Kasumi-1 (cell line): ENCODE results near the gene CEP112.

Source experiments
- DNase-seq, 2 experiments: peaks; one replicate each; lab custom pipeline; 2025; lab: John Stamatoyannopoulos, UW

CEP112 gene

DNA sequence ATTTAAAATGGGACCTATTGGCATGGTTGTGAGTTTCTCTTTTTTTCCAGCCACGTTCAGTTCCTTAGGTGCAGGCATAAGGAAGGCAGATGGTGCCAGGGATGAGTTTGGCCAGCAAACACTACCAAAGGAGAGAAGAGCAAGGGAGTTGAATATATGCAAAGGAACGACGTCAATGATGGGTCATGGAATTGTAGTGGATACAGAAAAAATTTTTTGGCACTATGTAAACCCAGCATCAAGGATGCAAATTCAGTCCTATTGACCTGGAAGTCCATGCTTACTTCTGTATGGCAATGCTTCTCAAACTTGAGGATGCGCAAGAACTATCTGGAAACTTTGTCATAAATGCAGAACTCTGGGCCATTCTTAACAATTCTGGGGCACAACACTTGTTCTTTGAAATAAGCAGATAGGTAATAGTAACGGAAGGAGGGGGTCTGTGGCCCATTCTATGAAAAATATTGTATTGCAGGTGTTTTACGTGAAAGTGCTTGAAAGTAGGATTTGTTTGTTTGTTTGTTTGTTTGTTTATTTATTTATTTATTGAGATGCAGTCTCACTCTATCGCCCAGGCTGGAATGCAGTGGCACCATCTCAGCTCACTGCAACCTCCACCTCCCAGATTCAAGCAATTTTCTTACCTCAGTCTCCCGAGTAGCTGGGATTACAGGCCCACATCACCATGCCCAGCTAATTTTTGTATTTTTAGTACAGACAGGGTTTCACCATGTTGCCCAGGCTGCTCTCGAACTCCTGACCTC is 19.3 kb upstream of the CEP112 start:
- no peak for DNase-seq

GRCh38 chr17:66210208-66210574 is 18.3 kb upstream of the CEP112 start:
- no peak for DNase-seq

- no peak for DNase-seq
These were observed 16.0 kb upstream of the CEP112 start for GRCh38 chr17:66207936-66208335.

DNA sequence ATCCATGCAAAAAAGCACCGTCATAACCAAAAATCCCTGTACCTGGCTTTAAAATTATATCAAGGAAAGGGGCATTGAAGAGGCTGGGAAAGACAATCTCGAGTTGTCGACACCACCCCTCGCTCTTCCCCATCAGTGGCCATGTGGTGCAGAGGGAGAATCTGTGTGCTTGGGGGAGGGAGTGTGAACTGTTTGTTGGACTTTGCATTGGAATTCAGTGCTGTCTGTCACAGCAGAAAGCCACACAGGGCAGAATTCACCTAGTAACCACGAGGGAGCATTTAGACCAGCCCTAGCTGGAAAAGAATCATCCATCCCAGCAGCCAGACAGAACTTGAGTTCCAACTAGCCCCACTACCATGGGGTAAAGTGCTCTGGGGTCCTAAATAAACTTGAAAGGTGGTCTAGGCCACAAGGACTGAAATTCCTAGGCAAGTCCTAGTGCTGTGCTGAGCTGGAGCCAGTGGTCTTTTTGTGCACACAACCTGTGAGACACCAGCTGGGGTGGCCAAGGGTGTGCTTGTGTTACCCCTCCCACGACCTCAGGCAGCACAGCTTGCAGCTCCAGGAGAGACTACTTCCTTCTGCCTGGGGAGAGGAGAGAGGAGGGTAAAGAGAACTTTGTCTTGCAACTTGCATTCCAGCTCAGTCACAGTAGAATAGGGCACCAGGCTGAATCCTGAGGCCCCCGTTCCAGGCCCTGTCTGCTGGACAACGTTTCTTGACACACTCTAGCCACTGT is 11.5 kb upstream of the CEP112 start:
- peak in 1 of 2 experiments; percentile 16 for DNase-seq

DNA sequence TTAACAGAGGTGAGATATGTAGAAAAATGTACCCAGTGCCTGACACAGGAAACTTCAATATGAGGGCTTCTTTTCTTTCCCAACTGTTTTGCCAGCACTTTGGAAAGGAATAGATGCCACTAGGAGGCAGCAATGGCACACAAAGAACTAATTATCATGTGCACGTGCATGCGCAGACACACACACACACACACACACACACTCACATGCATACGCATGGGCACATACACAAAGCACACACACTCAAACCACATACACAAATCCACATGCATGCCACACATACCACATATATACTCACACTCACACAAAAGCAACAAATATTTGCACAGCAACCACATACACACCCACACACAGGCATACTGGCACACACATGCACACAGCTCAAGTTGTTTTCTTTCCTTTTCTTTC is 8.8 kb upstream of the CEP112 start:
- DNase-seq, result peak; percentile 87 to 89

GRCh38 chr17:66198242-66198641 is 6.3 kb upstream of the CEP112 start:
- no peak for DNase-seq

DNA sequence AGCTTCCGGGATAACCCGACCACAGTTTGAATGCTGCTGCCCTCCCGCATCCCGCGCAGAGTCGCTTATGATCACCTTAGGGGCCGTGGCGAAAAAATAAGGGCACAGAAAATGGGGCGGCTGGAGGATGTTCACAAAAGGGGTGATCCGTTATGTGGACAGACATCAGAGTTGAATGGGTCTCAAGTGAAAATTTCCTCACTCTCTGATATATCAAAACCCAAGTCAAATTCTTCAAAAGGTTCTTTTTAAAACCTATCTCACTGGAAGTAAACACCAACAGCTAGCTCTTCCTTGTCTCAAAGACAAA is 400 bp upstream of the CEP112 start:
- peak in 1 of 2 experiments; percentile 36 for DNase-seq

DNA sequence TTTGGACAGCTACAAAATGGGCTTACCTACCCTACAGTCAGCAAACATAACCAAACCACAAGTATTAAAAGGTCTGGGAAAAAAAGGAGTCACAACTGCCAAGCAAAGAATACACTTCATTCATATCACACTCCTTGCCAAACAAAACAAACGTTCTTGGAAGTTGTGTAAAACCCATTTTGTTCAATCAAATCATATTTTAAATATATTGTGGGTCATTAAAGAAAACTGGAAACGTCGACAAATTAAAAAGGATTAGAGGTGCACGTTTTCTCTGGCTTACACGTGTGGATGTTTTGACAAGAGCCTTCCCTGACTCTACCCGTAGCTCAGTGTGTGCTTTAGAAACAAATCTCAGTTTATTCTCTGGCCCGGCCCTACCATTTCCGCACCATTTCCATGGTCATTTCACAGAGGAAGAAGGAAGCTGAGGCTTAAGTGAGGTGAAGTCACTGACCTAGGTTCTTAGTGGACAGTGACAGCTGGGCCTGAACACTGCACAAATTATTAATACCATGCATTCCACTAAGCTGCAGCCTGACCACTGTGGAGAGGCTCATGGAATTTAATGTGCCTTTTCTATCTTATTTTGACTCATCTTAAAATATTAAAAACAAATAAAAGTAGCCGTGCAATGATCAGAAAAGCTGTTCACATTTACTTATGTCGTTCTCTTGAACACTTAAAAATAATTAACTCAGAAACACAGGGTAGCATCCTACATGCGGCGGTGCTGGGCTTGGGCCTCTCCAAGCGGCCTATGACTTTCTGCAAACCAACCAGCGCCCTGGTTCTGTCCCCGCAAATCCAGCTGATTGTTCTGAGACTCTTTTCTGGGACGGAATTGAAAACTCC is 968 bp downstream of the CEP112 start:
- no peak for DNase-seq

- no peak for DNase-seq
These were observed 4.2 kb downstream of the CEP112 start for GRCh38 chr17:66187718-66188117.

DNA sequence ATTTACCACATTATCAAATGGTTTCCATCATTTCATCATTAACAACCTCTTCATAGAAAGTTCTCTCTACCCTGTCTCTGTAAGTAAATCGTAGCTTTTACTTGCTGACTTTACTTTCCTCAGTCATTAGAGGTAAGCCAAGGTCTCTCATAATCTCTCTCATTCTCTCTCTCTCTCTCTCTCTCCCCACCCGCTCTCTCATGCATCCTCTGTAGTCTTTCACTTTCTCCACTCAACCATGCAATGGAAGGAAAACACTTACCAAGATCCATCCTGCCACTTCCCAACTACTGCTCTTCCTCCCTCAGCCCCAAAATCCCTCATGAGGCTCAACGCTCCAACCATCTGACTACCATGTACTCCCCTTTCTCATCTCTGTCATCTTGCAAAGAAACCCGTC is 6.1 kb downstream of the CEP112 start:
- DNase-seq, result no peak

DNA sequence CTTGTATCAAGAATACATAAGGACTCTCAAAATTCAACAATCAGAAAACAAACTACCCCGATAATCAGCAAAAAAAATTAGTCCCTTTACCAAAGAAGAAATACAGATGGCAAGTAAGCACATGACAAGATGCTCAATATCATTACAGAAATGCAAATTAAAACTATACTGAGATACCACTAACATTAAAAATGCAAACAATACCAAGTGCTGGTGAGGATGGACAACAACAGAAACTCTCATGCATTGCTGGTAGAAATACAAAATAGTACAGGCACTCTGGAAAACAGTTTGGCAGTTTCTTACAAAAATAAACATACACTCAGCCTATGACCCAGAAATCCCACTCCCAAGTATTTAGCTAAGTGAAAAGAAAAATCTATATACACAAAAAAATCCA is 7.5 kb downstream of the CEP112 start:
- no peak for DNase-seq

GRCh38 chr17:66183529-66183928 is 8.4 kb downstream of the CEP112 start:
- DNase-seq, result no peak

DNA sequence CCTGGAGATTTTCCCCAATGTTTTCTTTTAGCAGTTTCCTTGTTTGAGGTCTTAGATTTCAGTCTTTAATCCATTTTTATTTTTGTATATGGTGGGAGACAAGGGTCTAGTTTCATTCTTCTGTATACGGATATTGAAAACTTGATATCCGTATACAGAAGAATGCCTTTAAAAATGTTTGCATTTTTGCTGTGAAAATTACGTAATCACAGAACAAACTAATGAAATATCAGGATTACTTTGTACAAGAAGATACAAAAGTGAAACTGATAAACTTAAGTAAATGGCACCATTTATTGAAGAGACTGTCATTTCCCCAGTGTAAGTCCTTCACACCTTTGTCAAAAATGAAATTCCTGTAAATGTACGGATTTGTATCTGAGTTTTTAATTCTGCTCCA is 13.3 kb downstream of the CEP112 start:
- no peak for DNase-seq

GRCh38 chr17:66177048-66177447 is 14.9 kb downstream of the CEP112 start:
- no peak for DNase-seq

DNA sequence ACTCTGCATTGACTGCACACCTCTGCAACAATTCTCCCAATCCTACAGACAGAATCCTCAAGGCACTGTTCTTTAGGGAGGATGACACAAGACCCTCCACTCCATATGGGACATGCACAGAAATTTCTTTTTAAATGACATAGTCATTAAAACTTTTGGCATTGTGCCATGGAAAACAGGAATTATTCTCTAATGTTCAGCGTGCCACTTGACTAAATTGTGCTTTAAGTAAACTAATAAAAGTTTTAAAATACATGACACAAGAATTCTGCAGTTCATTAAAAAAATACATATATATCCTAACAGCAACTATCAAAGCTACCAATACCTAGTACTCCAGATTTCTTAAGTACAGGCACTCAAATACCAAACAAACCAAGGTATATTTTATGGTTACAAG is 16.0 kb downstream of the CEP112 start:
- no peak for DNase-seq

- DNase-seq, result no peak
These were observed 19.2 kb downstream of the CEP112 start for GRCh38 chr17:66172691-66173223.

GRCh38 chr17:66172144-66172543 is 19.8 kb downstream of the CEP112 start:
- no peak for DNase-seq

GRCh38 chr17:66171692-66172091 is 20.2 kb downstream of the CEP112 start:
- no peak for DNase-seq

- no peak for DNase-seq
These were observed 20.8 kb downstream of the CEP112 start for GRCh38 chr17:66171172-66171571.

- no peak for DNase-seq
These were observed 22.1 kb downstream of the CEP112 start for GRCh38 chr17:66169839-66170238.

GRCh38 chr17:66167189-66167815 is 24.6 kb downstream of the CEP112 start:
- DNase-seq, result no peak

- DNase-seq, result peak; percentile 71 to 80
These were observed 26.3 kb downstream of the CEP112 start for GRCh38 chr17:66165537-66166123.
